SIG-M5 treated with dmso at 0.1 percent for 504 hours (cell line): ENCODE data around the gene P4HTM.

Source experiments
- DNase-seq: peaks from one replicate; lab custom pipeline; 2025; ENCODE audit not compliant: unreplicated experiment; lab: John Stamatoyannopoulos, UW

Gene P4HTM

GRCh38 chr3:49022688-49023171, 32.7 kb downstream of the P4HTM start:
- peak; percentile 54 for DNase-seq

GRCh38 chr3:49023775-49024174, 33.7 kb downstream of the P4HTM start:
- no peak for DNase-seq

GRCh38 chr3:49024449-49024848, 34.4 kb downstream of the P4HTM start:
- DNase-seq: no peak

GRCh38 chr3:49025005-49025792, 35.2 kb downstream of the P4HTM start:
- DNase-seq: no peak

- no peak for DNase-seq
Measured at GRCh38 chr3:49025793-49026520, 35.9 kb downstream of the P4HTM start.

- no peak for DNase-seq
Measured at GRCh38 chr3:49026536-49026935, 36.5 kb downstream of the P4HTM start.

- DNase-seq: no peak
Measured at GRCh38 chr3:49027634-49028033, 37.6 kb downstream of the P4HTM start.

- DNase-seq: no peak
Measured at GRCh38 chr3:49028298-49028672, 38.2 kb downstream of the P4HTM start.

GRCh38 chr3:49028673-49029562, 38.9 kb downstream of the P4HTM start, which contains the start of gene IMPDH2:
IMPDH2 (minus strand) TSS chr3:49029398; CDS start chr3:49029350, 48 bp downstream.
- DNase-seq: peak; percentile 87

- no peak for DNase-seq
Measured at GRCh38 chr3:49029563-49029884, 39.5 kb downstream of the P4HTM start.

GRCh38 chr3:49030321-49030720, 40.3 kb downstream of the P4HTM start:
- no peak for DNase-seq

- no peak for DNase-seq
Measured at GRCh38 chr3:49032646-49033304, 42.7 kb downstream of the P4HTM start.

- no peak for DNase-seq
Measured at GRCh38 chr3:49034650-49035049, 44.6 kb downstream of the P4HTM start.

GRCh38 chr3:49035281-49035680, 45.2 kb downstream of the P4HTM start:
- no peak for DNase-seq

GRCh38 chr3:49053543-49053942, 63.5 kb downstream of the P4HTM start:
- DNase-seq: no peak

- DNase-seq: no peak
Measured at GRCh38 chr3:49054344-49054862, 64.4 kb downstream of the P4HTM start.
